GM06990 (cell line): ENCODE data around the gene OPN5.

Experiments used
- DNase-seq: peaks from one replicate; pipeline ENCODE4 v3.0.0-alpha.2; 2011; ENCODE audit not compliant: insufficient read length; ENCODE audit errors: extremely low read depth
- H3K27me3 ChIP-seq: replicated peaks from 2 replicates; pipeline ENCODE4 v1.6.0; 2011; ENCODE audit warnings: low read length; ENCODE audit not compliant: control insufficient read depth, insufficient read depth
- H3K36me3 ChIP-seq: 2 replicates; pipeline ENCODE4 v1.5.1; 2011; ENCODE audit warnings: low read length; ENCODE audit not compliant: control insufficient read depth, insufficient read depth
- H3K4me3 ChIP-seq: replicated peaks from 2 replicates; pipeline ENCODE4 v1.5.1; 2011; ENCODE audit warnings: low read depth, mild to moderate bottlenecking, control low read depth, low read length
- CTCF ChIP-seq: IDR thresholded peaks from 2 replicates; pipeline ENCODE4 v1.5.1; 2011; ENCODE audit warnings: low read length, control low read depth, mild to moderate bottlenecking, inconsistent platforms; ENCODE audit not compliant: insufficient read depth, poor library complexity, severe bottlenecking

Gene OPN5

GRCh38 chr6:47851091-47851490 lies 69.3 kb downstream of the OPN5 start:
- DNase-seq, result no peak
- H3K36me3 ChIP-seq, result no peaks in the 10 kb centered on the region
- H3K4me3 ChIP-seq, result no peak overlapping the region
- TF ChIP-seq CTCF, result no peak
- no peaks in the 10 kb centered on the region; the same call in 1 of the 2 replicates for H3K27me3 ChIP-seq

DNA sequence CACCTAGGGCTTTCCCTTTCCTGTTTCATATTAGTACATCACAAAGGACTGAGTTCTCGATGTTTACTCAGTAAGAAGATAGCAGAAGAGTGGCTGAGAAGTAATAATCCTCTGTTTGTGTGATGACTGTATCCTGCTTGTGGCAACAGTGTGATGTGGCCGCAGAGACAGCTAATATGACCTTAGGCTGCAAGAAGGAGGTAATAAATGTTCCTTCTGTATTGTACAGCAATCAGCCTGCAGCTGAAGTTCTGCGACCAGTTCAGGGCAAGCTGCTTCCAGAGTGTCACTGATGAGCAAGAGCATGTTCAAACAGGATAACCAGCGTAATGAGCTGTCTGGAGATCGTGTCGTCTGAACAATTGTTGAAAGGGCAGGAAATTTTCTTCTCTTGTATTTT lies 70.9 kb downstream of the OPN5 start:
- no peak for DNase-seq
- no peak for TF ChIP-seq CTCF
- Histone ChIP-seq H3K36me3 (no peaks in the 10 kb centered on the region), H3K4me3 (no peak overlapping the region), H3K27me3 (no peaks in the 10 kb centered on the region; the same call in 1 of the 2 replicates)

- DNase-seq, result no peak
- H3K36me3 ChIP-seq, result no peaks in the 10 kb centered on the region
- no peaks in the 10 kb centered on the region; the same call in 1 of the 2 replicates for H3K27me3 ChIP-seq
- no peak overlapping the region for H3K4me3 ChIP-seq
- no peak for TF ChIP-seq CTCF
Measured at GRCh38 chr6:47853766-47854165, 71.9 kb downstream of the OPN5 start.

GRCh38 chr6:47854971-47855370 lies 73.1 kb downstream of the OPN5 start:
- Histone ChIP-seq H3K4me3 (no peak overlapping the region), H3K36me3 (no peaks in the 10 kb centered on the region), H3K27me3 (no peaks in the 10 kb centered on the region; the same call in 1 of the 2 replicates)
- TF ChIP-seq CTCF, result no peak
- no peak for DNase-seq

GRCh38 chr6:47859175-47859574 lies 77.3 kb downstream of the OPN5 start:
- H3K27me3 ChIP-seq, result no peaks in the 10 kb centered on the region
- H3K4me3 ChIP-seq, result no peak overlapping the region
- no peak for DNase-seq
- no peak for TF ChIP-seq CTCF
- H3K36me3 ChIP-seq, result no peaks in the 10 kb centered on the region

GRCh38 chr6:47862731-47863130 lies 80.9 kb downstream of the OPN5 start:
- no peak for TF ChIP-seq CTCF
- H3K36me3 ChIP-seq, result no peaks in the 10 kb centered on the region
- H3K4me3 ChIP-seq, result no peak overlapping the region
- no peaks in the 10 kb centered on the region for H3K27me3 ChIP-seq
- no peak for DNase-seq
